ENCODE results near the gene FAM124B. TPM values are rescaled to one million over a fixed set of nuclear protein-coding genes. Genes with fewer than 3 reads are reported as not detected.

Gene FAM124B
- total and polyA plus RNA-seq, 2 donors (not counting 1 experiment from before 2014, with no cell fraction given), result 0.13 to 0.34 TPM

DNA sequence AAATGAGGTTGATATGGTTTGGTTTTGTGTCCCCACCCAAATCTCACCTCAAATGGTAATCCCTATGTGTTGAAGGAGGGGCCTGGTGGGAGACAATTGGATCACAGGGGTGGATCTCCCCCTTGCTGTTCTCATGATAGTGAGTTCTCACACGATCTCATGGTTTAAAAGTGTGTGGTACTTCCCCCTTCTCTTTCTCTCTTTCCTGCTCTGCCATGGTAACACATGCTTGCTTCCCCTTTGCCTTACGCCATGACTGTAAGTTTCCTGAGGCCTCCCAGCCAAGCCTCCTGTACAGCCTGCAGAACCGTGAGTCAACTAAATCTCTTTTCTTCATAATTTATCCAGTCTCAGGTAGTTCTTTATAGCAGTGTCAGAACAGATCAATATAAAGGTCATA lies 24.7 kb upstream of the FAM124B start:
- ATAC-seq (ENCODE audit: low read depth) (no peak), DNase-seq (no peak)
- Histone ChIP-seq H3K4me2 (replicated peaks; ENCODE audit: low read depth, low read length, poor library complexity, severe bottlenecking) (no peak overlapping the region), H3K9me3 (ENCODE audit: control extremely low read depth in 1 of 3, control insufficient read depth in 2 of 3, insufficient read depth in 1 of 3, low read length in 2 of 3) (peaks cover 0 to 12% (median 0%) of the 10 kb centered on the region in 3 donors), H3K4me3 (ENCODE audit: control extremely low read depth in 1 of 5, extremely low read depth in 1 of 5, insufficient read depth in 1 of 5, low read depth in 2 of 5, low read length in 4 of 5) (no peak overlapping the region), H3K9ac (ENCODE audit: low read length) (no peak overlapping the region), H3K36me3 (replicated peaks in 1 of 2; ENCODE audit: control extremely low read depth in 1 of 2, control insufficient read depth in 1 of 2, extremely low read depth in 1 of 2, insufficient read depth in 2 of 2, low read length in 1 of 2) (no peaks in the 10 kb centered on the region), H3K4me1 (ENCODE audit: control insufficient read depth in 2 of 2, insufficient read depth in 2 of 2, low read length in 2 of 2) (no peaks in the 10 kb centered on the region), H4K20me1 (ENCODE audit: control insufficient read depth, insufficient read depth, low read length, poor library complexity, severe bottlenecking) (no peaks in the 10 kb centered on the region), H3K27me3 (replicated peaks in 1 of 4; ENCODE audit: control extremely low read depth in 1 of 4, control insufficient read depth in 3 of 4, insufficient read depth in 4 of 4, low read length in 3 of 4) (no peaks in the 10 kb centered on the region), H3K79me2 (ENCODE audit: control insufficient read depth, insufficient read depth, low read length) (no peaks in the 10 kb centered on the region), H2AFZ (ENCODE audit: insufficient read depth, low read depth, low read length, poor library complexity, severe bottlenecking) (peak overlapping the region; percentile 9), H3K27ac (ENCODE audit: low read length in 2 of 2) (no peak overlapping the region)
- TF ChIP-seq, protein P1, sequence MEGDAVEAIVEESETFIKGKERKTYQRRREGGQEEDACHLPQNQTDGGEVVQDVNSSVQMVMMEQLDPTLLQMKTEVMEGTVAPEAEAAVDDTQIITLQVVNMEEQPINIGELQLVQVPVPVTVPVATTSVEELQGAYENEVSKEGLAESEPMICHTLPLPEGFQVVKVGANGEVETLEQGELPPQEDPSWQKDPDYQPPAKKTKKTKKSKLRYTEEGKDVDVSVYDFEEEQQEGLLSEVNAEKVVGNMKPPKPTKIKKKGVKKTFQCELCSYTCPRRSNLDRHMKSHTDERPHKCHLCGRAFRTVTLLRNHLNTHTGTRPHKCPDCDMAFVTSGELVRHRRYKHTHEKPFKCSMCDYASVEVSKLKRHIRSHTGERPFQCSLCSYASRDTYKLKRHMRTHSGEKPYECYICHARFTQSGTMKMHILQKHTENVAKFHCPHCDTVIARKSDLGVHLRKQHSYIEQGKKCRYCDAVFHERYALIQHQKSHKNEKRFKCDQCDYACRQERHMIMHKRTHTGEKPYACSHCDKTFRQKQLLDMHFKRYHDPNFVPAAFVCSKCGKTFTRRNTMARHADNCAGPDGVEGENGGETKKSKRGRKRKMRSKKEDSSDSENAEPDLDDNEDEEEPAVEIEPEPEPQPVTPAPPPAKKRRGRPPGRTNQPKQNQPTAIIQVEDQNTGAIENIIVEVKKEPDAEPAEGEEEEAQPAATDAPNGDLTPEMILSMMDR (IDR thresholded peaks at IDR 0.05), result no peak
- no peak for TF ChIP-seq EZH2 (IDR thresholded peaks at IDR 0.05; ENCODE audit: borderline replicate concordance, insufficient read depth, low read depth, low read length, poor library complexity, severe bottlenecking)
- no peaks in the 10 kb centered on the region for H3K27me3 Mint-ChIP-seq
- H3K4me3 Mint-ChIP-seq, result no peak overlapping the region
- no peak overlapping the region for H3K27ac Mint-ChIP-seq
- intact Hi-C loops (cut with micrococcal nuclease), result no loop called here
- H3K9me3 Mint-ChIP-seq (ENCODE audit: insufficient read depth), result no peaks in the 10 kb centered on the region
- peaks cover 4% of the 10 kb centered on the region for H3K4me1 Mint-ChIP-seq
- no CpG with 5 or more reads among the region's 3 CpGs for WGBS (ENCODE audit: insufficient coverage)
- ChIA-PET POLR2A (no interaction called here), CTCF (no interaction called here)

DNA sequence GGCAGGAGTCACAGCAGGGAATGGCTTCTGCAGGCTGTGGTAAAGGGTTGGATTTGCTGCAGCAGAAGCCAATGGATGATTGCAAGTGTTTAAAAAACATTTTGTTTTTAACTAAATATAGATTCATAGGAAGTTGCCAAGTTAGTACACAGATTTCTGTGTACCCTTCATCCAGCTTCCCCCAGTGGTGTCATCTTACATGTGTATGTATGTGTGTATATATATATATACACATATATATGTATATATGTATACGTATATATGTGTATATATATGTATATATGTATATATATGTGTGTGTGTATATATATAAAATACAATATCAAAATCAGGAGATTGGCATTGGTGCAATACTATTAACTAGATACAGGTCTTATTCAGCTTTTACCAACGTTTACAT lies 19.2 kb upstream of the FAM124B start:
- POLR2A ChIA-PET, result no interaction called here
- no peaks in the 10 kb centered on the region for H3K4me1 ChIP-seq (ENCODE audit: control insufficient read depth in 2 of 2, insufficient read depth in 2 of 2, low read length in 2 of 2)
- no peaks in the 10 kb centered on the region for H3K27me3 ChIP-seq (replicated peaks in 1 of 4; ENCODE audit: control extremely low read depth in 1 of 4, control insufficient read depth in 3 of 4, insufficient read depth in 4 of 4, low read length in 3 of 4)
- H3K9me3 ChIP-seq (ENCODE audit: control extremely low read depth in 1 of 3, control insufficient read depth in 2 of 3, insufficient read depth in 1 of 3, low read length in 2 of 3), result peaks cover 0 to 4% (median 2%) of the 10 kb centered on the region in 3 donors
- ATAC-seq (ENCODE audit: low read depth), result no peak
- Mint-ChIP-seq H3K4me3 (no peak overlapping the region), H3K4me1 (no peaks in the 10 kb centered on the region), H3K9me3 (ENCODE audit: insufficient read depth) (no peaks in the 10 kb centered on the region), H3K27me3 (peaks cover 3% of the 10 kb centered on the region), H3K27ac (no peak overlapping the region)
- intact Hi-C loops (cut with micrococcal nuclease), result no loop called here
- H3K79me2 ChIP-seq (ENCODE audit: control insufficient read depth, insufficient read depth, low read length), result no peaks in the 10 kb centered on the region
- H3K4me2 ChIP-seq (replicated peaks; ENCODE audit: low read depth, low read length, poor library complexity, severe bottlenecking), result no peak overlapping the region
- H3K4me3 ChIP-seq (ENCODE audit: control extremely low read depth in 1 of 5, extremely low read depth in 1 of 5, insufficient read depth in 1 of 5, low read depth in 2 of 5, low read length in 4 of 5), result no peak overlapping the region
- H2AFZ ChIP-seq (ENCODE audit: insufficient read depth, low read depth, low read length, poor library complexity, severe bottlenecking), result no peak overlapping the region
- H3K36me3 ChIP-seq (replicated peaks in 1 of 2; ENCODE audit: control extremely low read depth in 1 of 2, control insufficient read depth in 1 of 2, extremely low read depth in 1 of 2, insufficient read depth in 2 of 2, low read length in 1 of 2), result no peaks in the 10 kb centered on the region
- no peak for TF ChIP-seq EZH2 (IDR thresholded peaks at IDR 0.05; ENCODE audit: borderline replicate concordance, insufficient read depth, low read depth, low read length, poor library complexity, severe bottlenecking)
- TF ChIP-seq, protein P1 (IDR thresholded peaks at IDR 0.05), result no peak
- no peak for DNase-seq
- no peaks in the 10 kb centered on the region for H4K20me1 ChIP-seq (ENCODE audit: control insufficient read depth, insufficient read depth, low read length, poor library complexity, severe bottlenecking)
- WGBS (ENCODE audit: insufficient coverage), result no CpG with 5 or more reads among the region's 2 CpGs
- CTCF ChIA-PET, result interaction anchor here (1.0 kb wide), 1 partner anchor 12 kb away, joined by 3 read pairs; no protein-coding TSS in a partner anchor
- no peak overlapping the region for H3K9ac ChIP-seq (ENCODE audit: low read length)
- no peak overlapping the region for H3K27ac ChIP-seq (ENCODE audit: low read length in 2 of 2)

Measured in B cell (primary cell).